ENCODE data around the gene MAPK8. TPM values are rescaled to one million over a fixed set of nuclear protein-coding genes. Genes with fewer than 3 reads are reported as not detected.

Gene MAPK8
- total RNA-seq, 1 donor from 2014 or later: 43.2 TPM

DNA sequence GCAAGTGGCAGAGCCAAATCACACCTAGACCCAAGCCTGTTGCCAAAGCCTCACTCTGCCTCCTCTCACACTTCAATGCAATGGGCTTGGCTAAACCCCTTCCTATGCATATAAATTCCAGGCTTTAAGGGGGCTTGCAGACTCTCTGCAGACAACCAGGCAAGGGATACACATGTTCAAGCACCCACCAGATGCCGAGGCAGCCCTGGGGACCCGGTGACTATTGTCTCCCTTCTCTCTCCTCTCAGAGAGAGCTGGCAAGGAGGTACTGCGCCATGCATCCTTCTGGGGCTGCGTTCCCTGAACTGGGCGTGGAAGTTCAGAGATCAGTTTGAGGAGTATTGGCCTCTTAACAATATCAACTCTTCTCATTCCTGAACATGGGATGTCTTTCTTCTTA lies 167.2 kb downstream of the MAPK8 start:
- H3K4me3 ChIP-seq (ENCODE audit: low read depth, low read length): no peak overlapping the region
- no peaks in the 10 kb centered on the region for H3K27me3 ChIP-seq (ENCODE audit: control insufficient read depth, insufficient read depth, low read length)
- FAIRE-seq (no peak), DNase-seq (ENCODE audit: low read depth) (no peak)
- H3K36me3 ChIP-seq (ENCODE audit: control insufficient read depth, insufficient read depth, low read length): no peaks in the 10 kb centered on the region
- TF ChIP-seq, protein P1, sequence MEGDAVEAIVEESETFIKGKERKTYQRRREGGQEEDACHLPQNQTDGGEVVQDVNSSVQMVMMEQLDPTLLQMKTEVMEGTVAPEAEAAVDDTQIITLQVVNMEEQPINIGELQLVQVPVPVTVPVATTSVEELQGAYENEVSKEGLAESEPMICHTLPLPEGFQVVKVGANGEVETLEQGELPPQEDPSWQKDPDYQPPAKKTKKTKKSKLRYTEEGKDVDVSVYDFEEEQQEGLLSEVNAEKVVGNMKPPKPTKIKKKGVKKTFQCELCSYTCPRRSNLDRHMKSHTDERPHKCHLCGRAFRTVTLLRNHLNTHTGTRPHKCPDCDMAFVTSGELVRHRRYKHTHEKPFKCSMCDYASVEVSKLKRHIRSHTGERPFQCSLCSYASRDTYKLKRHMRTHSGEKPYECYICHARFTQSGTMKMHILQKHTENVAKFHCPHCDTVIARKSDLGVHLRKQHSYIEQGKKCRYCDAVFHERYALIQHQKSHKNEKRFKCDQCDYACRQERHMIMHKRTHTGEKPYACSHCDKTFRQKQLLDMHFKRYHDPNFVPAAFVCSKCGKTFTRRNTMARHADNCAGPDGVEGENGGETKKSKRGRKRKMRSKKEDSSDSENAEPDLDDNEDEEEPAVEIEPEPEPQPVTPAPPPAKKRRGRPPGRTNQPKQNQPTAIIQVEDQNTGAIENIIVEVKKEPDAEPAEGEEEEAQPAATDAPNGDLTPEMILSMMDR (IDR thresholded peaks at IDR 0.05; ENCODE audit: insufficient read depth, low read length, severe bottlenecking): no peak

DNA sequence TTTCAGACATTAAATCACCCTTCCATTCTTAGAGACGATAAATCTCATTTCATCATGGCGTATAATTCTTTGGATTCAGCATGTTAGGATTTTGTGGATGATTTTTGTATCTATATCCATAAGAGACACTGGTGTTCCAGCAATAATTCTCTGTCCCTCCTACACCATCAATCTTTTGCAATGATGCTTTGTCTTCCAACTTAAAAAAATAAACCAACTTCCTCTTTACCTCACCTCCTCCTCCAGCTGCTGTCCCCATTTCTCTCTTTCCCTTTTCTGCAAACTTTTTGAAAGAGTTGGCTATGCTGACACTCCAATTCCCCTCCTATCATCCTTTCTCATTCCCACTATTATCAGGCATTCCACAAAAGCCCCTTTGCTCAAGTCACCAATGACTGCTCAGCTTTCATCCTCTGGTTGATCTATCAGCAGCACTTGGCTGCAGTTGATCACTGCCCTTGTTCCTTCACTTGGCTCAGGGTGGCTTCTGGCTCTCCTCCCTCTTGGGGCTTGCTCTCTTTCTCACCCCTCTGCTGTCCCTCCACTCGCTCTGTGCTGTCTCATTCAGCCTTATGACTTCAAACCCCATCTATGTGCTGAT lies 168.4 kb downstream of the MAPK8 start:
- peak; percentile 43 for FAIRE-seq
- Histone ChIP-seq H3K36me3 (ENCODE audit: control insufficient read depth, insufficient read depth, low read length) (no peaks in the 10 kb centered on the region), H3K27me3 (ENCODE audit: control insufficient read depth, insufficient read depth, low read length) (no peaks in the 10 kb centered on the region), H3K4me3 (ENCODE audit: low read depth, low read length) (no peak overlapping the region)
- DNase-seq (ENCODE audit: low read depth): no peak
- TF ChIP-seq, protein P1 (IDR thresholded peaks at IDR 0.05; ENCODE audit: insufficient read depth, low read length, severe bottlenecking): no peak

DNA sequence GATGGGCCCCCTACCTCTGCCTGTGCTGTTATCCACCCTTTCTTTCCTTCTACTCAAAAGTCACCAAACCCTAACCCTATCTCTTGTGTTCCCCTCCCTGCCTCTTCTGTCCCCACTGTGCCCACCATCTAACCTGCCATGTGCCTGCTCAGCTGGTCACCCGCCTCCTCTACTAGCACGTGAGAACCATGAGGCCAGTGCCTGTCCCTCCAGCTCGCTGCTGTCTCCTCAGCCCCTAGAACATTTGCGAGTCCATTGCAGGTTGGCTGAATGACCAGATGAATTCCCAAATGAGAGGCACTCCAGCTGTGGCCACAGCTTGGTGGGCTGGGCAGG lies 169.4 kb downstream of the MAPK8 start:
- no peak overlapping the region for H3K4me3 ChIP-seq (ENCODE audit: low read depth, low read length)
- FAIRE-seq (no peak), DNase-seq (ENCODE audit: low read depth) (no peak)
- TF ChIP-seq, protein P1 (IDR thresholded peaks at IDR 0.05; ENCODE audit: insufficient read depth, low read length, severe bottlenecking): no peak
- H3K27me3 ChIP-seq (ENCODE audit: control insufficient read depth, insufficient read depth, low read length): no peaks in the 10 kb centered on the region
- no peaks in the 10 kb centered on the region for H3K36me3 ChIP-seq (ENCODE audit: control insufficient read depth, insufficient read depth, low read length)

DNA sequence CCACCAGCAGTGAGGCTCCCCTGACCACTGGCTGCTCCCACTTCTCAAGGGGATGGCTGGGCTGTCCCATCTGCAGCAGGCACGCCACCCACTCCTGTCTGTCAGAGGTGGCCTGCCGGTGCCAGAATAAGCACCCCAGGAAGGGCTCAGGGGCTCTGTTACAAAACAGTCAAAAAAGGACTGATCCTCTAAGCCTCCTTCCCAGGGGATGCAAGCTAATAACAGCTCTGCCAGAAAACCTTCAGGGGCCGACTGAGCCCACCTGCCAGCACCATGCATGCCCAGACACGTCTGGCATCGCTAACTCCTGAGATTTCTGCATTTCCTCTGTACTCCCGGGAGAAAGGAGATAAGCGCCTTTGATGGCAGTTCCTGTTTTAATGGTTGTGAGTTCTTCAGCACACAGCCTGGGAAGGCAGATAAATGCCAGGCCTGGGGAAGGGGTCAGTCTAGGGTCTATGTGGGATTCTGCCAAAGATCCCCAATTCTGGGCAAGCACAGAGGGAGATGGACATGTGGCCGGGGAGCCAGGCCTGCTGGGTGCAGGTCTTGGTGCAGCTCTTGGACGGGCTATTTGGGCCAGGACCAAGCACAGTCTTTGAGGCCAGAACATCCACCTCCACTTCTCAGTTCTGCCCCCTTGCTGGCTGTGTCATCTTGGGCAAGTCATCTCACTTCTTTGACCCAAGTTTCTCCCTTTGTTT lies 170.0 kb downstream of the MAPK8 start:
- DNase-seq (ENCODE audit: low read depth) (peak; percentile 11), FAIRE-seq (no peak)
- H3K36me3 ChIP-seq (ENCODE audit: control insufficient read depth, insufficient read depth, low read length): no peaks in the 10 kb centered on the region
- H3K4me3 ChIP-seq (ENCODE audit: low read depth, low read length): no peak overlapping the region
- no peaks in the 10 kb centered on the region for H3K27me3 ChIP-seq (ENCODE audit: control insufficient read depth, insufficient read depth, low read length)
- TF ChIP-seq, protein P1 (IDR thresholded peaks at IDR 0.05; ENCODE audit: insufficient read depth, low read length, severe bottlenecking): no peak

DNA sequence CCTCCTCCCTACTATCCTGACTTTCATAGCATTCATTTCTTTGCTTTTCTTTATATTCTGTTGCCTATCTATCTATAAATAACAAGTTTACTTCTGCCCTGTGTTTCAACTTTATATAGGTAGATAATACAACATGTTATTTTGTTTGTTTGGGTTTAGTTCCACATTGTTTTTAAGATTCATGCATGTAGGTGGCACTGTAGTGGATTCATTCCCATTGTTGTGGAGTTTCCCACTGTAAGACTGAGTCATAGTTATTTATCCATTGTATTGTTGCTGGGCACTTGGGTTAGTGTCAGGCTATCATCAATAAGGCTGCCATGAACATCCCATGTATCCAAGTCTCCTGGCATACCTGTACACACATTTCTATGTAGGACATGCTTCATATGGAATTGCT lies 170.7 kb downstream of the MAPK8 start:
- TF ChIP-seq, protein P1 (IDR thresholded peaks at IDR 0.05; ENCODE audit: insufficient read depth, low read length, severe bottlenecking): no peak
- DNase-seq (ENCODE audit: low read depth): peak; percentile 25
- no peak overlapping the region for H3K4me3 ChIP-seq (ENCODE audit: low read depth, low read length)
- no peaks in the 10 kb centered on the region for H3K27me3 ChIP-seq (ENCODE audit: control insufficient read depth, insufficient read depth, low read length)
- H3K36me3 ChIP-seq (ENCODE audit: control insufficient read depth, insufficient read depth, low read length): no peaks in the 10 kb centered on the region
- no peak for FAIRE-seq

DNA sequence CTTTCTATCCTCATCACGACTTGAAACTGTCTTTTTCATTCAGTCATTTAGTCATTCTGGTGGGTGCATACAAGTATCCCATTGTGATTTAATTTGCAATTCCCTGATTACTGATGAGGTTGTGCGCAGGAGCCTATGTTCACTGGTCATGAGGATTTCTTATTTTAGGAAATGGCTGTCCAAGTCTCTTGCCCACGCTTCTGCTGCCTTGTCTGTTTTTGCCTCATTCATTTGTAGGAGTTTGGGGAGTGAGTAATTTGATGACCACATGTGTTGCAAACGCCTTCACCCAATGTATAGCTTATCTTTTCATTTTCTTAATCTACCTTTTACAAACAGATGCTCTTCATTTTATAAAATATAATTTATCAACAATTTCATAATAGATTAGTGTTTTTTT lies 171.1 kb downstream of the MAPK8 start:
- TF ChIP-seq, protein P1 (IDR thresholded peaks at IDR 0.05; ENCODE audit: insufficient read depth, low read length, severe bottlenecking): no peak
- DNase-seq (ENCODE audit: low read depth) (no peak), FAIRE-seq (no peak)
- Histone ChIP-seq H3K27me3 (ENCODE audit: control insufficient read depth, insufficient read depth, low read length) (no peaks in the 10 kb centered on the region), H3K36me3 (ENCODE audit: control insufficient read depth, insufficient read depth, low read length) (no peaks in the 10 kb centered on the region), H3K4me3 (ENCODE audit: low read depth, low read length) (no peak overlapping the region)
